ENCODE measurements around the gene DBNDD1. TPM values are rescaled to one million over a fixed set of nuclear protein-coding genes. Genes with fewer than 3 reads are reported as not detected.

Gene DBNDD1
- total and polyA plus RNA-seq, 10 of the 15 experiments (the other 5 are each of a cell fraction or from before 2014, with no cell fraction given) = 0.06 to 4.6 (median 0.55) TPM

- Histone ChIP-seq H2AFZ (ENCODE audit: control insufficient read depth, low read depth, low read length) (peak overlapping the region; percentile 98), H3K4me1 (ENCODE audit: control insufficient read depth, insufficient read depth, low read length) (peaks cover 14% of the 10 kb centered on the region), H3K36me3 (ENCODE audit: control insufficient read depth in 2 of 2, insufficient read depth in 2 of 2, low read length in 1 of 2) (peaks cover 0 to 2% of the 10 kb centered on the region in 2 experiments; a peak in 2 of 4 replicates), H3K27ac (ENCODE audit: control insufficient read depth, insufficient read depth) (peak overlapping the region; percentile 93), H3K79me2 (ENCODE audit: control insufficient read depth, insufficient read depth, low read length) (peaks cover 39% of the 10 kb centered on the region), H3K4me3 (peak overlapping the region; percentile 100), H4K20me1 (ENCODE audit: control insufficient read depth, insufficient read depth) (no peaks in the 10 kb centered on the region), H3K9ac (ENCODE audit: control insufficient read depth, insufficient read depth, low read length) (peak overlapping the region; percentile 92), H3K9me3 (replicated peaks; ENCODE audit: control insufficient read depth, insufficient read depth, low read length) (no peaks in the 10 kb centered on the region; the same call in 2 of the 3 replicates), H3K4me2 (ENCODE audit: control insufficient read depth, insufficient read depth) (peak overlapping the region; percentile 53), H3K27me3 (replicated peaks in 1 of 2; ENCODE audit: control insufficient read depth in 2 of 2, insufficient read depth in 2 of 2, low read length in 1 of 2) (no peaks in the 10 kb centered on the region)
- in situ Hi-C loops (cut with MboI) = no loop called here
- SMC1A ChIA-PET (ENCODE audit: uncharacterized antibody, unreplicated experiment) = interaction anchor here (0.7 to 2.3 kb wide), 4 partner anchors 9 to 109 kb away, joined by 4 to 8 read pairs (median 4); no protein-coding TSS in a partner anchor
- CTCF ChIA-PET = interaction anchor here (2.1 kb wide), 1 partner anchor 63 kb away, joined by 8 read pairs; no protein-coding TSS in a partner anchor
- TF ChIP-seq CBX3 (IDR thresholded peaks at IDR 0.05; ENCODE audit: borderline replicate concordance, low read depth) (no peak), HDAC6 (IDR thresholded peaks at IDR 0.05; ENCODE audit: unreplicated experiment) (no peak), YY1 (IDR thresholded peaks at IDR 0.05; ENCODE audit: low read depth, low read length) (no peak), EED (IDR thresholded peaks at IDR 0.05; ENCODE audit: low read depth) (no peak), MXI1 (IDR thresholded peaks at IDR 0.05; ENCODE audit: low read depth, low read length) (no peak), CHD4 (IDR thresholded peaks at IDR 0.05) (no peak), USF2 (IDR thresholded peaks at IDR 0.05; ENCODE audit: borderline replicate concordance, low read depth, low read length) (no peak), NBN (IDR thresholded peaks at IDR 0.05) (no peak), HDGF (IDR thresholded peaks at IDR 0.05) (no peak), RUNX3 (IDR thresholded peaks at IDR 0.05; ENCODE audit: low read length) (no peak), CHD2 (IDR thresholded peaks at IDR 0.05; ENCODE audit: borderline replicate concordance, low read depth, low read length) (no peak), SREBF2 (IDR thresholded peaks at IDR 0.05; ENCODE audit: low read length) (no peak), STAT3 (IDR thresholded peaks at IDR 0.05; ENCODE audit: low read depth, low read length) (no peak), CEBPB (IDR thresholded peaks at IDR 0.05; ENCODE audit: borderline replicate concordance in 1 of 2, low read depth in 2 of 2, low read length in 2 of 2) (no peak), BCLAF1 (IDR thresholded peaks at IDR 0.05) (no peak), EGR1 (IDR thresholded peaks at IDR 0.05; ENCODE audit: borderline replicate concordance in 1 of 2, low read depth in 2 of 2, low read length in 2 of 2) (no peak), PML (IDR thresholded peaks at IDR 0.05; ENCODE audit: low read length) (no peak)
- TF ChIP-seq, protein P1, sequence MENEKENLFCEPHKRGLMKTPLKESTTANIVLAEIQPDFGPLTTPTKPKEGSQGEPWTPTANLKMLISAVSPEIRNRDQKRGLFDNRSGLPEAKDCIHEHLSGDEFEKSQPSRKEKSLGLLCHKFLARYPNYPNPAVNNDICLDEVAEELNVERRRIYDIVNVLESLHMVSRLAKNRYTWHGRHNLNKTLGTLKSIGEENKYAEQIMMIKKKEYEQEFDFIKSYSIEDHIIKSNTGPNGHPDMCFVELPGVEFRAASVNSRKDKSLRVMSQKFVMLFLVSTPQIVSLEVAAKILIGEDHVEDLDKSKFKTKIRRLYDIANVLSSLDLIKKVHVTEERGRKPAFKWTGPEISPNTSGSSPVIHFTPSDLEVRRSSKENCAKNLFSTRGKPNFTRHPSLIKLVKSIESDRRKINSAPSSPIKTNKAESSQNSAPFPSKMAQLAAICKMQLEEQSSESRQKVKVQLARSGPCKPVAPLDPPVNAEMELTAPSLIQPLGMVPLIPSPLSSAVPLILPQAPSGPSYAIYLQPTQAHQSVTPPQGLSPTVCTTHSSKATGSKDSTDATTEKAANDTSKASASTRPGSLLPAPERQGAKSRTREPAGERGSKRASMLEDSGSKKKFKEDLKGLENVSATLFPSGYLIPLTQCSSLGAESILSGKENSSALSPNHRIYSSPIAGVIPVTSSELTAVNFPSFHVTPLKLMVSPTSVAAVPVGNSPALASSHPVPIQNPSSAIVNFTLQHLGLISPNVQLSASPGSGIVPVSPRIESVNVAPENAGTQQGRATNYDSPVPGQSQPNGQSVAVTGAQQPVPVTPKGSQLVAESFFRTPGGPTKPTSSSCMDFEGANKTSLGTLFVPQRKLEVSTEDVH (IDR thresholded peaks at IDR 0.05; ENCODE audit: low read depth, partially characterized antibody) = no peak
- FAIRE-seq (no peak), DNase-seq (ENCODE audit: low read depth, low spot score) (no peak), ATAC-seq (no peak; the same call in 2 of the 3 replicates)
- RAD21 ChIA-PET (ENCODE audit: unreplicated experiment) = interaction anchor here (1.0 to 1.6 kb wide), 7 partner anchors 9 to 180 kb away, joined by 3 to 4 read pairs (median 3); no protein-coding TSS in a partner anchor
- POLR2A ChIA-PET = interaction anchor here (0.7 to 2.5 kb wide), 4 partner anchors 8 to 1268 kb away, joined by 3 to 13 read pairs (median 6); no protein-coding TSS in a partner anchor
- BruUV-seq (replicated peaks) = no TSS peak
- WGBS (ENCODE audit: insufficient coverage, insufficient replicate concordance, low lambda C conversion rate, missing lambda C conversion rate) = under 1% methylated on average over 14 of the region's 14 CpGs
- intact Hi-C loops (cut with micrococcal nuclease; ENCODE audit: unreplicated experiment) = no loop called here
These were observed 46.0 kb downstream of the DBNDD1 start for GRCh38 chr16:89973235-89973634.
